ENCODE results near the gene KRTAP10-6. TPM values are rescaled to one million over a fixed set of nuclear protein-coding genes. Genes with fewer than 3 reads are reported as not detected.
A peak's percentile ranks its signal among the peaks of the same experiment; 100 is the strongest.
"Not testable (repeated sequence)": the region's sequence is repeated elsewhere in the genome, so short reads cannot be mapped to it uniquely, and the experiment has no call there.

Gene KRTAP10-6
- total and polyA plus RNA-seq, 10 donors: not detected

DNA sequence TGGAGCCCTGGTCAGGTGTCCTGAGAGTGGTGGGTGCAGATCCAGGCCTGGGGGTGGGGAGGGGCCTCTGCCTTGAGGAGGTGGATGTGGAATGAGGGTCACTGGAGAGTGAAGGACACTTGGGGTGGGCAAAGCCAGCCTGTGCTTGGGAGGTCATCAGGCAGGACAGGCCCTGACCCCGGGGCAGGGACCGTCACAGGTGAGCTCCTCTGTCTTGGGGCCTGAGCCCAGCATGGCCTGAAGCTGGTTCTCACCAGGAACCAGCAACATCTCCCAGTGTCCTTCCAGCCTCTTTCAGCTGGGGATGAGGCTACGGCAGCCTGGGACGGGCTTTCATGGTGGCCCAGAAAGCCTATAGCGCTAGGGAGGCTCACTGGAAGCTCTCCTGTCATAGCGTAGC, 40.2 kb downstream of the KRTAP10-6 start:
- H3K36me3 ChIP-seq: no peaks in the 10 kb centered on the region
- intact Hi-C loops (cut with DNase I; ENCODE audit: low total_unique reads): no loop called here
- no peak for TF ChIP-seq POLR2A (IDR thresholded peaks at IDR 0.05)
- no peak for TF ChIP-seq POLR2AphosphoS5 (IDR thresholded peaks at IDR 0.05)
- TF ChIP-seq, protein P1, sequence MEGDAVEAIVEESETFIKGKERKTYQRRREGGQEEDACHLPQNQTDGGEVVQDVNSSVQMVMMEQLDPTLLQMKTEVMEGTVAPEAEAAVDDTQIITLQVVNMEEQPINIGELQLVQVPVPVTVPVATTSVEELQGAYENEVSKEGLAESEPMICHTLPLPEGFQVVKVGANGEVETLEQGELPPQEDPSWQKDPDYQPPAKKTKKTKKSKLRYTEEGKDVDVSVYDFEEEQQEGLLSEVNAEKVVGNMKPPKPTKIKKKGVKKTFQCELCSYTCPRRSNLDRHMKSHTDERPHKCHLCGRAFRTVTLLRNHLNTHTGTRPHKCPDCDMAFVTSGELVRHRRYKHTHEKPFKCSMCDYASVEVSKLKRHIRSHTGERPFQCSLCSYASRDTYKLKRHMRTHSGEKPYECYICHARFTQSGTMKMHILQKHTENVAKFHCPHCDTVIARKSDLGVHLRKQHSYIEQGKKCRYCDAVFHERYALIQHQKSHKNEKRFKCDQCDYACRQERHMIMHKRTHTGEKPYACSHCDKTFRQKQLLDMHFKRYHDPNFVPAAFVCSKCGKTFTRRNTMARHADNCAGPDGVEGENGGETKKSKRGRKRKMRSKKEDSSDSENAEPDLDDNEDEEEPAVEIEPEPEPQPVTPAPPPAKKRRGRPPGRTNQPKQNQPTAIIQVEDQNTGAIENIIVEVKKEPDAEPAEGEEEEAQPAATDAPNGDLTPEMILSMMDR (IDR thresholded peaks at IDR 0.05 in 8 of 11, conservative IDR thresholded peaks at IDR 0.05 in 3 of 11): no peak
- peaks cover 0 to 16% (median 6%) of the 10 kb centered on the region in 8 donors for H3K9me3 ChIP-seq
- H3K4me3 ChIP-seq: no peak overlapping the region
- DNase-seq: peak; percentile 58
- WGBS, 5 donors: 88 to 97% (median 94%) methylated on average over 5 to 6 of the region's 6 CpGs
- no peak overlapping the region for H3K27ac ChIP-seq
- H3K4me1 ChIP-seq: peaks cover 0 to 13% (median 2%) of the 10 kb centered on the region in 6 donors
- peaks cover 0 to 70% (median 6%) of the 10 kb centered on the region in 7 donors for H3K27me3 ChIP-seq (replicated peaks in 1 of 7)

DNA sequence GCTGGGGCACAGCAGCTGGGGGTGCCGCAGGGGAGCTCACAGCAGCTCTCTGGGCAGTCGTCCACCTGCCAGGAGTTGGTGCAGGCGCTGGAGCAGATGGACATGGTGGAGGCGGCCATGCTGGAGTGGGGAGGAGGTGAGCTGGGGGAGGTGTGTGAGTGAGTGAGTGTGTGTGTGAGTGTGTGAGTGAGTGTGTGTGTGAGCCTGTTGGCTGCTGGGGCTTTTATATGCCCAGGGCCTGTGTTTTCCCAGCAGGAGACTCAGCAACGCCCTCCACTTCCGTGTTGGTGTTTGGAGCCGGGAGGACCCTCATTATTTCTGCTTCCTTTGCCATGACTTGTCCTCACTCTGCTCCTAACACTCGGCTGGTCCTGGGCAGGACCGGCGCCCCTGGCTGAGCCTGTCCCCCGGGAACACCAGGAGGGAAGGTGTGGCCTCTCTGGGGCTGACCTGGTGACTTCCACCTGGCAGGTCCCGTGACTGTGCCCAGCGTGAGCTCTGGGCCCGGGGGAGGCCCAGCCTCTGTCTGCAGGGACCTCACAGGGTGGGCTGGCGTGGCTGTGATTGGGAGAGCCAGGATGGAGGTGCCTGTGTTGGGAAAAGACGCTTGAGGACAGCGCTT, 40.9 kb downstream of the KRTAP10-6 start, which contains the start of gene KRTAP10-2:
Gene KRTAP10-2 (minus strand): TSS at position 166 of the 622 bp plus-strand sequence. CDS start 47 bp downstream, at position 119.
- Histone ChIP-seq H3K9me3 (peaks cover 1 to 23% (median 13%) of the 10 kb centered on the region in 8 donors), H3K27ac (no peak within 1 kb of the TSS), H3K4me1 (peaks cover 0 to 13% (median under 1%) of the 10 kb centered on the region in 6 donors), H3K27me3 (replicated peaks in 1 of 7) (peaks cover 0 to 63% (median 6%) of the 10 kb centered on the region in 7 donors), H3K4me3 (no peak within 1 kb of the TSS), H3K36me3 (no peaks in the 10 kb centered on the region)
- intact Hi-C loops (cut with DNase I; ENCODE audit: low total_unique reads): no loop called here
- TF ChIP-seq, protein P1 (IDR thresholded peaks at IDR 0.05 in 8 of 11, conservative IDR thresholded peaks at IDR 0.05 in 3 of 11): no peak
- TF ChIP-seq POLR2AphosphoS5 (IDR thresholded peaks at IDR 0.05) (no peak), POLR2A (IDR thresholded peaks at IDR 0.05) (no peak)
- WGBS, 5 donors: 69 to 77% (median 75%) methylated on average over 11 to 17 of the region's 17 CpGs
- DNase-seq: peak; percentile 69

DNA sequence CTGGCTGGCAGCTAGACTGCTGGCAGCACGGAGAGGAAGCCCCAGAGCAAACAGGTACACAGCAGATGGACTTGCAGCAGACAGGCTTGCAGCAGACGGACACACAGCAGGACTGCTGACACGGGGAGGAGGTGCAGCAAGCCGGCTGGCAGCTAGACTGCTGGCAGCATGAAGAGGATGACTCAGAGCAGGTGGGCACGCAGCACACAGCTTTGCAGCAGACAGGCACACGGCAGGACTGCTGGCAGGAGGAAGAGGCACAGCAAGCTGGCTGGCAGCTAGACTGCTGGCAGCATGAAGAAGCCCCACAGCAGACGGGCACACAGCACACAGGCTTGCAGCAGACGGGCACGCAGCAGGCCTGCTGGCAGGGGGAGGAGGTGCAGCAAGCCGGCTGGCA, 41.5 kb downstream of the KRTAP10-6 start:
- H3K36me3 ChIP-seq: no peaks in the 10 kb centered on the region
- no peak overlapping the region for H3K27ac ChIP-seq
- peaks cover 0 to 13% (median 0%) of the 10 kb centered on the region in 6 donors for H3K4me1 ChIP-seq
- WGBS, 5 donors: 61 to 83% (median 72%) methylated on average over 3 to 10 of the region's 10 CpGs
- H3K9me3 ChIP-seq: peaks cover 2 to 29% (median 19%) of the 10 kb centered on the region in 8 donors
- intact Hi-C loops (cut with DNase I; ENCODE audit: low total_unique reads): no loop called here
- no peak overlapping the region for H3K4me3 ChIP-seq
- peak; percentile 51 for DNase-seq
- H3K27me3 ChIP-seq (replicated peaks in 1 of 7): peaks cover 0 to 58% (median 6%) of the 10 kb centered on the region in 7 donors
- TF ChIP-seq, protein P1 (IDR thresholded peaks at IDR 0.05 in 8 of 11, conservative IDR thresholded peaks at IDR 0.05 in 3 of 11): no peak
- TF ChIP-seq POLR2AphosphoS5 (IDR thresholded peaks at IDR 0.05) (no peak), POLR2A (IDR thresholded peaks at IDR 0.05) (no peak)

DNA sequence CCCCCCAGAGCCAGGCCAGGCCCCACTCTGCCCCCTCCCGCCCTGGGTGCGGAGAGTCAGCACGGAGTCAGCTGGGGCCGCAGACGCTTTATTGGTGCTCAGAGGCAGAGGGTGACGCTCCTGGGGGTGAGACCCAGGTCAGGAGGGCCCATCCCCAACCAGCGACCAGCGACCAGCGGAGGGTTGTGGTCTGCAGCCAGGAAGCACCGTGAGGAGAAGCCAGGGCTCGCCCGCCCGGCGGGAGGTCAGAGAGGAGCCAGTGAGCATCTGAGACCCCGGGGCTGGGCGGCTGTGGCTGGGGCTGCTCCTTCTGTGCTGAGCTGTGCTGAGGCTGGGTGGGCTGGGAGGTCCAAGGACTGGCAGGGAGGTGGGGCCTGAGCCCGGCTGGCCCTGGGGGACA, 42.0 kb downstream of the KRTAP10-6 start:
- peaks cover 2 to 34% (median 22%) of the 10 kb centered on the region in 8 donors for H3K9me3 ChIP-seq
- 44 to 54% (median 48%) methylated on average over 6 to 17 of the region's 17 CpGs for WGBS, 5 donors
- peak; percentile 67 for DNase-seq
- peaks cover 0 to 13% (median 0%) of the 10 kb centered on the region in 6 donors for H3K4me1 ChIP-seq
- intact Hi-C loops (cut with DNase I; ENCODE audit: low total_unique reads); H3K4me3 ChIP-seq; H3K27ac ChIP-seq; H3K36me3 ChIP-seq: not testable (repeated sequence)
- H3K27me3 ChIP-seq (replicated peaks in 1 of 7): peaks cover 0 to 54% (median 3%) of the 10 kb centered on the region in 7 donors
